HepG2 (cell line): ENCODE data around the gene RPTOR.

ENCODE experiments used
- HNRNPH1 ChIP-seq: fragments of 200-400 bp; formaldehyde crosslinking; optimal IDR thresholded peaks from 2 replicates; pipeline ENCODE3; 2017; ENCODE audit warnings: mild to moderate bottlenecking, low read depth, low read length
- IRF9 ChIP-seq: sonication (generic); formaldehyde crosslinking; IDR thresholded peaks from 2 replicates; pipeline ENCODE4 v1.8.0; 2022; ENCODE audit warnings: missing genetic modification reagents, mild to moderate bottlenecking, borderline replicate concordance
- STAT6 ChIP-seq: sonication (generic); formaldehyde crosslinking; IDR thresholded peaks from 2 replicates; pipeline ENCODE4 v1.4.0; 2020; ENCODE audit warnings: missing genetic modification reagents, mild to moderate bottlenecking, borderline replicate concordance
- TAF15 ChIP-seq: fragments of 200-400 bp; formaldehyde crosslinking; IDR thresholded peaks from one replicate; pipeline ENCODE4 v1.6.1; 2018; ENCODE audit warnings: mild to moderate bottlenecking, low read depth, low read length; ENCODE audit not compliant: poor library complexity, severe bottlenecking
- TF ChIP-seq, protein P1 (sequence below): sonication (generic); formaldehyde crosslinking; IDR thresholded peaks from 2 replicates; pipeline ENCODE4 v1.5.0; 2020; ENCODE audit warnings: mild to moderate bottlenecking, missing genetic modification reagents, moderate library complexity

- no peak for TF ChIP-seq HNRNPH1
- TF ChIP-seq STAT6 (CRISPR knock-in tag): no peak
- no peak for TF ChIP-seq TAF15
- TF ChIP-seq, protein P1, sequence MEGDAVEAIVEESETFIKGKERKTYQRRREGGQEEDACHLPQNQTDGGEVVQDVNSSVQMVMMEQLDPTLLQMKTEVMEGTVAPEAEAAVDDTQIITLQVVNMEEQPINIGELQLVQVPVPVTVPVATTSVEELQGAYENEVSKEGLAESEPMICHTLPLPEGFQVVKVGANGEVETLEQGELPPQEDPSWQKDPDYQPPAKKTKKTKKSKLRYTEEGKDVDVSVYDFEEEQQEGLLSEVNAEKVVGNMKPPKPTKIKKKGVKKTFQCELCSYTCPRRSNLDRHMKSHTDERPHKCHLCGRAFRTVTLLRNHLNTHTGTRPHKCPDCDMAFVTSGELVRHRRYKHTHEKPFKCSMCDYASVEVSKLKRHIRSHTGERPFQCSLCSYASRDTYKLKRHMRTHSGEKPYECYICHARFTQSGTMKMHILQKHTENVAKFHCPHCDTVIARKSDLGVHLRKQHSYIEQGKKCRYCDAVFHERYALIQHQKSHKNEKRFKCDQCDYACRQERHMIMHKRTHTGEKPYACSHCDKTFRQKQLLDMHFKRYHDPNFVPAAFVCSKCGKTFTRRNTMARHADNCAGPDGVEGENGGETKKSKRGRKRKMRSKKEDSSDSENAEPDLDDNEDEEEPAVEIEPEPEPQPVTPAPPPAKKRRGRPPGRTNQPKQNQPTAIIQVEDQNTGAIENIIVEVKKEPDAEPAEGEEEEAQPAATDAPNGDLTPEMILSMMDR (CRISPR knock-in tag): no peak
- TF ChIP-seq IRF9 (CRISPR knock-in tag): no peak
Observed at GRCh38 chr17:80796430-80796861, 251.8 kb downstream of the RPTOR start.
